Spleen (tissue), 11 donors: Measurements from ENCODE around the gene ASTE1. TPM values are rescaled to one million over a fixed set of nuclear protein-coding genes. Genes with fewer than 3 reads are reported as not detected.

Experiments used
- DNase-seq: peaks from one replicate; pipeline ENCODE4 v3.0.0-alpha.2; 2020
- H3K27ac ChIP-seq, 8 donors: fragments of 200-600 bp; sonication (generic) in 7 of 8; 1 replicate in 4 of 8; 2 replicates in 4 of 8; pipeline versions ENCODE4 v1.5.0 to v1.8.0; 2016 to 2021; ENCODE audit warnings: inconsistent platforms in 4 of 8, mild to moderate bottlenecking in 4 of 8, moderate library complexity in 1 of 8
- H3K27me3 ChIP-seq, 7 donors: fragments of 200-600 bp; sonication (generic) in 6 of 7; replicated peaks in 1 of 7; 1 replicate in 4 of 7; 2 replicates in 3 of 7; pipeline versions ENCODE4 v1.5.0 to v1.8.0; 2016 to 2021; ENCODE audit warnings: inconsistent platforms in 3 of 7, mild to moderate bottlenecking in 1 of 7
- H3K36me3 ChIP-seq, 6 donors: fragments of 200-600 bp; sonication (generic) in 5 of 6; 1 replicate in 4 of 6; 2 replicates in 2 of 6; pipeline versions ENCODE4 v1.5.0 to v1.8.0; 2016 to 2021; ENCODE audit warnings: inconsistent platforms in 2 of 6
- H3K4me1 ChIP-seq, 6 donors: fragments of 200-600 bp; sonication (generic) in 5 of 6; 1 replicate in 3 of 6; 2 replicates in 3 of 6; pipeline versions ENCODE4 v1.5.0 to v1.8.0; 2016 to 2021; ENCODE audit warnings: inconsistent platforms in 3 of 6
- H3K4me3 ChIP-seq, 8 donors: fragments of 200-600 bp; sonication (generic) in 7 of 8; 1 replicate in 4 of 8; 2 replicates in 4 of 8; pipeline versions ENCODE4 v1.5.0 to v1.8.0; 2016 to 2021; ENCODE audit warnings: inconsistent platforms in 4 of 8, mild to moderate bottlenecking in 4 of 8, moderate library complexity in 2 of 8
- H3K9me3 ChIP-seq, 8 donors: fragments of 200-600 bp; sonication (generic) in 7 of 8; 1 replicate in 4 of 8; 2 replicates in 4 of 8; pipeline versions ENCODE4 v1.5.0 to v1.8.0; 2016 to 2021; ENCODE audit warnings: inconsistent platforms in 4 of 8
- POLR2A ChIP-seq, 3 donors: fragments of 450-650 bp; IDR thresholded peaks; one replicate each; pipeline ENCODE4 v1.5.1; 2017; ENCODE audit warnings: antibody characterized with exemption in 3 of 3, mild to moderate bottlenecking in 1 of 3
- POLR2AphosphoS5 ChIP-seq, 3 donors: sonication (generic); formaldehyde crosslinking; IDR thresholded peaks; one replicate each; pipeline ENCODE4 v1.5.1; 2017; ENCODE audit warnings: antibody characterized with exemption in 3 of 3
- WGBS, 5 donors: extraction: QIAGEN DNeasy Blood & Tissue Kit in 3 of 5; methylation state at CpG; one replicate each; pipeline versions ENCODE4 v1.1.5 to v1.1.7; 2013 to 2018; 5-methylcytosine and 5-hydroxymethylcytosine counted together
- intact Hi-C: fragments of 100-400 bp; cut with DNase I; formaldehyde crosslinking; loops from one replicate; pipeline ENCODE4 v1.15.0; 2023; ENCODE audit warnings: low total_unique reads
- polyA plus RNA-seq, 3 donors: library from polyadenylated mRNA; stranded (reverse); fragments of 200-250 nt; gene quantifications; one replicate each; pipeline ENCODE4 v1.2.1, GENCODE V29; 2013
- total RNA-seq, 7 donors: library from RNA; depleted of rRNA in 3 of 7; stranded (reverse); fragments of >200 nt in 3 of 7; fragmentation: NEBNext Ultra II Directional in 4 of 7; extraction: Animal tissue kit (Norgen Biotek cat#: 25700) in 4 of 7; gene quantifications; one replicate each; pipeline versions ENCODE4 v1.1.0 to v1.2.1, GENCODE V29; 2016 to 2021
- TF ChIP-seq, protein P1 (sequence below), 11 experiments: fragments of 200-600 bp in 7 of 11; fragments of 450-650 bp in 4 of 11; sonication (generic) in 4 of 11; IDR thresholded peaks in 8 of 11; conservative IDR thresholded peaks in 3 of 11; 1 replicate in 7 of 11; 2 replicates in 4 of 11; pipeline versions ENCODE4 v1.4.0 to v1.8.0; 2016 to 2021; ENCODE audit warnings: antibody characterized with exemption in 11 of 11, inconsistent platforms in 4 of 11, mild to moderate bottlenecking in 1 of 11
- donor health status: healthy with polysubstance abuse.
- donor health status: DM: no; HTN: no; CAD: no; lungs with moderate emphysema.
- donor health status: DM: no; HTN: no; CAD: no.
- donor health status: Bipolar disorder and iron deficiency.
- donor health status: healthy.
- donor health status: DM: no; HTN: no; CAD: no.
- donor health status: DM: yes; HTN: yes; CAD: no.

The ASTE1 gene
- total and polyA plus RNA-seq, 10 donors, result 3.8 to 16.8 (median 8.3) TPM

DNA sequence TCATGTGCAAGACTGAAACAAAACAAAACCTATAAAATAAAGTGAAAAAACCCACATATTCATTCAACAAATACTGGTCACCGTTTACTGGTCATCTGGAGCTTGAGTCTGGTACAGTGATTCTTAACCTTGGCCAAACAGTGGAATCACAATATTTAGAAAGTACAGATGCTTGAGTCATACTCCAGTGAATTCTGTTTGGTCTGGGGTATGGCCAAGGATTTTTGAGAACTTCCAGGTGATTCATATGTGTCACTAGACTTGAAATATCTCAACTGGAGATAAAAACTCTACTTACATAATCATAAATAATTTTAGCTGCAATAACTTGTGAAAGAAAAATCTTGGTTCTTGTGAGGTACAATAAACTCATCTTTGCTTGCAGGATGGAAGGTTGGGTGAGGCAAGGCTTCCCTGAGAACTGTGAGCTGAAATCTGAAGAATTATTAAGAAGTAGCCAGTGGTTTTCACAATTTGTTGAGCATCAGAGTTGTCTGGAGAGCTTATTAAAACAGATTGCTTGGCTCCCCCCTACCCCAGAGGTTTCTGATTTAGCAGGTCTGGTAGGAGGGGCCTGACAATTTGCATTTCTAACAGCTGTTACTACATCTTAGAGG is 9.7 kb upstream of the ASTE1 start:
- DNase-seq, result no peak

DNA sequence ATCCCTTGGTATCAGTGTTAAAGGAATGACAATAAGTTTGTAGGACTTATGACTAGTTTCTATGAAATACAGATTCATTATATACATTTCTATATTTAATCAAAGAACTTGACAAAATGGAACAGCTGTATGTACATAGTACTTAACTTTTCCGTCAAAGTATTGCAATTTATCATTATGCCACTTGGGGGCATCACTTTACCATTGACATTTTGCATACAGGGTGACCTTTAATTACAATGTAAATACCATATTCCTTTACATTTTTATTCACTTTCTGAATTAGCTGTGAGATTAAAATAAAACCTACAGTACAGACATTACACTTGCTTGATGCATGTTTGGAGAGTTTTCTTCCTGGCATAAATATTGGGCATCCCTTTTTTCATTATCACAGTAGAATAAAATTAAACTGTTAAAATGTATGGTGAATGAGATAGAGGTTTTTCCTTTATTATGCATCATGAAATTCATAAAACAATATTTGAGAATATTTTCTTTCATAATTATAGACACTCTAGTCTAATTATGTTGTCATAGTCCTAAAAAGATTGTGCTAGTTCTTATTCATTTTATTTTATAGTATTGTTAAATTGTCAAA is 7.0 kb upstream of the ASTE1 start:
- intact Hi-C loops, result loop anchor here (10.0 kb wide), 1 partner anchor 471 kb away; the partner anchor contains the start of gene MRPL3

More for the DNA sequence above, 9.7 kb upstream of the ASTE1 start:
- TF ChIP-seq, protein P1, sequence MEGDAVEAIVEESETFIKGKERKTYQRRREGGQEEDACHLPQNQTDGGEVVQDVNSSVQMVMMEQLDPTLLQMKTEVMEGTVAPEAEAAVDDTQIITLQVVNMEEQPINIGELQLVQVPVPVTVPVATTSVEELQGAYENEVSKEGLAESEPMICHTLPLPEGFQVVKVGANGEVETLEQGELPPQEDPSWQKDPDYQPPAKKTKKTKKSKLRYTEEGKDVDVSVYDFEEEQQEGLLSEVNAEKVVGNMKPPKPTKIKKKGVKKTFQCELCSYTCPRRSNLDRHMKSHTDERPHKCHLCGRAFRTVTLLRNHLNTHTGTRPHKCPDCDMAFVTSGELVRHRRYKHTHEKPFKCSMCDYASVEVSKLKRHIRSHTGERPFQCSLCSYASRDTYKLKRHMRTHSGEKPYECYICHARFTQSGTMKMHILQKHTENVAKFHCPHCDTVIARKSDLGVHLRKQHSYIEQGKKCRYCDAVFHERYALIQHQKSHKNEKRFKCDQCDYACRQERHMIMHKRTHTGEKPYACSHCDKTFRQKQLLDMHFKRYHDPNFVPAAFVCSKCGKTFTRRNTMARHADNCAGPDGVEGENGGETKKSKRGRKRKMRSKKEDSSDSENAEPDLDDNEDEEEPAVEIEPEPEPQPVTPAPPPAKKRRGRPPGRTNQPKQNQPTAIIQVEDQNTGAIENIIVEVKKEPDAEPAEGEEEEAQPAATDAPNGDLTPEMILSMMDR (IDR thresholded peaks at IDR 0.05 in 8 of 11, conservative IDR thresholded peaks at IDR 0.05 in 3 of 11), result no peak
- TF ChIP-seq POLR2A (IDR thresholded peaks at IDR 0.05) (no peak), POLR2AphosphoS5 (IDR thresholded peaks at IDR 0.05) (no peak)
- H3K4me3 ChIP-seq, result no peak overlapping the region
- H3K36me3 ChIP-seq, result no peaks in the 10 kb centered on the region
- H3K27ac ChIP-seq, result no peak overlapping the region
- 30 to 87% (median 51%) methylated on average over 1 of the region's 1 CpG for WGBS, 5 donors
- H3K27me3 ChIP-seq, result no peaks in the 10 kb centered on the region
- intact Hi-C loops, result loop anchor here (10.0 kb wide), 1 partner anchor 468 kb away; the partner anchor contains the start of gene MRPL3
- no peaks in the 10 kb centered on the region for H3K4me1 ChIP-seq
- H3K9me3 ChIP-seq, result no peaks in the 10 kb centered on the region

DNA sequence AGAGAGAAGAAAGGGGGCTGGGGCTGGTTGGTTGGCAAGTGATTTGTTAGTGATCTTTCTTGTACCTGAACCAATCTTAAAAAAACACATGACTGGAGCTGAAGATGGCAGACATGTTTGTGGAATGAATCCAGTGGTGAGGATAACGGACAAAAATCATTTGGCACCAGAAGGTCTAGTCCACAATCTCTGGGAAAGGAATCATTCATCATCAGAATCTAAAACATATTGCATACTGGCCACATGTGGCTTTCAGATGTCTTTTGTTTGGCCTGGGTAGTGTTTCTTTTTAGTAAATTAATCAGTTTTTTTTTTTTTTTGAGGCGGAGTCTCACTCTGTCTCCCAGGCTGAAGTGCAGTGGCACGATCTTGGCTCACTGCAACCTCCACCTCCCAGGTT is 5.0 kb upstream of the ASTE1 start:
- no peaks in the 10 kb centered on the region for H3K36me3 ChIP-seq
- no peaks in the 10 kb centered on the region for H3K9me3 ChIP-seq
- intact Hi-C loops, result loop anchor here (10.0 kb wide), 1 partner anchor 473 kb away; the partner anchor contains the start of gene MRPL3
- WGBS, 5 donors, result 64 to 94% (median 79%) methylated on average over 3 of the region's 3 CpGs
- no peak for DNase-seq
- no peaks in the 10 kb centered on the region for H3K27me3 ChIP-seq
- H3K4me3 ChIP-seq, result no peak overlapping the region
- H3K27ac ChIP-seq, result no peak overlapping the region
- H3K4me1 ChIP-seq, result peaks cover 0 to 13% (median 7%) of the 10 kb centered on the region in 6 donors
- TF ChIP-seq POLR2A (IDR thresholded peaks at IDR 0.05) (no peak), POLR2AphosphoS5 (IDR thresholded peaks at IDR 0.05) (no peak)
- TF ChIP-seq, protein P1 (IDR thresholded peaks at IDR 0.05 in 8 of 11, conservative IDR thresholded peaks at IDR 0.05 in 3 of 11), result no peak

More for the DNA sequence above, 7.0 kb upstream of the ASTE1 start:
- H3K4me3 ChIP-seq, result no peak overlapping the region
- no peak for TF ChIP-seq POLR2A (IDR thresholded peaks at IDR 0.05)
- TF ChIP-seq, protein P1 (IDR thresholded peaks at IDR 0.05 in 8 of 11, conservative IDR thresholded peaks at IDR 0.05 in 3 of 11), result peak in 10 of 11 experiments; percentile 21 to 75 (median 62)
- no peak for TF ChIP-seq POLR2AphosphoS5 (IDR thresholded peaks at IDR 0.05)
- H3K27ac ChIP-seq, result no peak overlapping the region
- H3K36me3 ChIP-seq, result no peaks in the 10 kb centered on the region
- no peaks in the 10 kb centered on the region for H3K9me3 ChIP-seq
- 2 to 11% (median 6%) methylated on average over 1 of the region's 1 CpG for WGBS, 5 donors
- DNase-seq, result no peak
- no peaks in the 10 kb centered on the region for H3K4me1 ChIP-seq
- H3K27me3 ChIP-seq, result no peaks in the 10 kb centered on the region

- TF ChIP-seq POLR2A (IDR thresholded peaks at IDR 0.05), result no peak
- TF ChIP-seq, protein P1 (IDR thresholded peaks at IDR 0.05 in 8 of 11, conservative IDR thresholded peaks at IDR 0.05 in 3 of 11), result no peak
- TF ChIP-seq POLR2AphosphoS5 (IDR thresholded peaks at IDR 0.05), result no peak
- H3K27ac ChIP-seq, result no peak overlapping the region
- H3K36me3 ChIP-seq, result peaks cover 0 to 11% (median 6%) of the 10 kb centered on the region in 6 donors
- peaks cover 10 to 38% (median 29%) of the 10 kb centered on the region in 6 donors for H3K4me1 ChIP-seq
- no peaks in the 10 kb centered on the region for H3K9me3 ChIP-seq
- no peaks in the 10 kb centered on the region for H3K27me3 ChIP-seq
- no peak for DNase-seq
- intact Hi-C loops, result no loop called here
- WGBS, 5 donors, result 94 to 98% (median 96%) methylated on average over 3 of the region's 3 CpGs
- no peak overlapping the region for H3K4me3 ChIP-seq
These were observed 2.2 kb upstream of the ASTE1 start for GRCh38 chr3:131028844-131029243.
